Heart right ventricle (tissue), 16 donors: ENCODE measurements around the gene MEOX2. TPM values are rescaled to one million over a fixed set of nuclear protein-coding genes. Genes with fewer than 3 reads are reported as not detected.

Source experiments
- ATAC-seq, 8 donors: fragments of 200-7000 bp; cut with Tn5 transposase; one replicate each; pipeline ENCODE4 v1.9.1; 2020; ENCODE audit warnings: mild to moderate bottlenecking in 8 of 8, moderate library complexity in 8 of 8, moderate number of reproducible peaks in 1 of 8
- DNase-seq, 2 donors: peaks; one replicate each; pipeline ENCODE4 v3.0.0-alpha.2; 2020
- H3K27ac ChIP-seq, 10 donors: fragments of 200-600 bp; sonication (generic) in 2 of 10; one replicate each; pipeline versions ENCODE4 v1.5.0 to v1.8.0; 2020 to 2022; ENCODE audit warnings: mild to moderate bottlenecking in 3 of 10
- H3K27me3 ChIP-seq, 7 donors: fragments of 200-600 bp; one replicate each; pipeline ENCODE4 v1.8.0; 2021 to 2022; ENCODE audit warnings: mild to moderate bottlenecking in 2 of 7
- H3K36me3 ChIP-seq, 9 donors: fragments of 200-600 bp; sonication (generic) in 1 of 9; one replicate each; pipeline versions ENCODE4 v1.5.0 to v1.8.0; 2020 to 2022; ENCODE audit warnings: mild to moderate bottlenecking in 2 of 9
- H3K4me1 ChIP-seq, 9 donors: fragments of 200-600 bp; sonication (generic) in 1 of 9; one replicate each; pipeline versions ENCODE4 v1.5.0 to v1.8.0; 2020 to 2022; ENCODE audit warnings: mild to moderate bottlenecking in 4 of 9
- H3K4me3 ChIP-seq, 10 donors: fragments of 200-600 bp; sonication (generic) in 2 of 10; one replicate each; pipeline versions ENCODE4 v1.5.0 to v1.8.0; 2020 to 2022; ENCODE audit warnings: mild to moderate bottlenecking in 7 of 10, moderate library complexity in 2 of 10
- H3K9me3 ChIP-seq, 11 donors: fragments of 200-600 bp in 10 of 11; sonication (generic) in 2 of 11; one replicate each; pipeline versions ENCODE4 v1.5.0 to v1.8.0; 2013 to 2022; ENCODE audit warnings: mild to moderate bottlenecking in 2 of 11, control low read depth in 1 of 11, moderate library complexity in 1 of 11
- CTCF ChIP-seq, 9 donors: fragments of 200-600 bp; sonication (generic) in 2 of 9; IDR thresholded peaks; one replicate each; pipeline versions ENCODE4 v1.5.0 to v1.8.0; 2021 to 2022; ENCODE audit warnings: antibody characterized with exemption in 9 of 9, mild to moderate bottlenecking in 5 of 9, moderate library complexity in 1 of 9
- WGBS, 2 donors: extraction: QIAGEN DNeasy Blood & Tissue Kit; methylation state at CpG; one replicate each; pipeline ENCODE4 v1.1.7; 2013; ENCODE audit warnings: inconsistent platforms in 1 of 2; 5-methylcytosine and 5-hydroxymethylcytosine counted together
- intact Hi-C, 10 donors: fragments of 100-400 bp; cut with DNase I; formaldehyde crosslinking; loops; one replicate each; pipeline versions ENCODE4 v1.11.1 to v1.14.2; 2022
- polyA plus RNA-seq, 2 donors: library from polyadenylated mRNA; stranded (reverse); fragments of 200-250 nt; gene quantifications; one replicate each; pipeline ENCODE4 v1.2.3, GENCODE V29; 2013
- total RNA-seq, 10 donors: library from RNA; stranded (reverse); fragmentation: NEBNext Ultra II Directional in 3 of 10; extraction: Animal tissue kit (Norgen Biotek cat#: 25700) in 3 of 10; gene quantifications; one replicate each; pipeline versions ENCODE4 v1.2.1 to v1.2.4, GENCODE V29; 2021 to 2023
- donor health status: Arrhythmogenic right ventricular cardiomyopathy.
- donor health status: ischemic (EF 13 %, LVEDD 7.1; RV severe dilation, severe dysfunction).
- donor health status: healthy with polysubstance abuse.
- donor health status: DM: no; HTN: yes; CAD: no.
- donor health status: DM: no; HTN: no; CAD: no.
- donor health status: ischemic (EF 25% LVEDD 6.9; RV normal size, moderate dysfunction).
- donor health status: ischemic (EF 25% LVEDD 5.7; RV mildly dilated, moderate dysfunction).
- donor health status: healthy.
- donor health status: DM: yes; HTN: yes; CAD: no.
- donor health status: Ischemic cardiomyopathy.
- donor health status: ischemic (EF 35%, LVEDD 5.7; RV mildly dilated, moderate dysfunction).
- donor health status: nonischemic (EF 11% LVEDD 7.7; RV severe dilation, severe dysfunction).
- donor health status: DM: yes; HTN: yes; CAD: no.
- donor health status: PGD.
- donor health status: ischemic (EF 29% LVEDD 5.4; RV normal size, mild dysfunction).
- donor health status: nonischemic (EF 23%, LVEDD 6.1; RV moderate dilation, normal function).

The MEOX2 gene
- total and polyA plus RNA-seq, 12 donors = 5.2 to 14.1 (median 7.9) TPM

- ATAC-seq (no peak), DNase-seq (no peak)
- Histone ChIP-seq H3K9me3 (peaks cover 0 to 19% (median 0%) of the 10 kb centered on the region in 11 donors), H3K4me1 (no peaks in the 10 kb centered on the region), H3K36me3 (no peaks in the 10 kb centered on the region), H3K27ac (no peak overlapping the region), H3K27me3 (no peaks in the 10 kb centered on the region), H3K4me3 (no peak overlapping the region)
- intact Hi-C loops = no loop called here
- 39 to 48% methylated on average over 1 of the region's 1 CpG for WGBS, 2 donors
- TF ChIP-seq CTCF (IDR thresholded peaks at IDR 0.05) = no peak
These were observed 84.2 kb downstream of the MEOX2 start for GRCh38 chr7:15602236-15602635.

- ATAC-seq = no peak
- 89 to 93% methylated on average over 1 of the region's 1 CpG for WGBS, 2 donors
These were observed 85.3 kb downstream of the MEOX2 start for GRCh38 chr7:15601175-15601574.

GRCh38 chr7:15600298-15600697, 86.2 kb downstream of the MEOX2 start:
- no peaks in the 10 kb centered on the region for H3K4me1 ChIP-seq
- intact Hi-C loops = no loop called here
- no peak for TF ChIP-seq CTCF (IDR thresholded peaks at IDR 0.05)
- H3K36me3 ChIP-seq = no peaks in the 10 kb centered on the region
- peaks cover 0 to 19% (median 0%) of the 10 kb centered on the region in 11 donors for H3K9me3 ChIP-seq
- no peak overlapping the region for H3K27ac ChIP-seq
- no peak overlapping the region for H3K4me3 ChIP-seq
- H3K27me3 ChIP-seq = no peaks in the 10 kb centered on the region
- no peak for ATAC-seq
- WGBS, 2 donors = 81 to 82% methylated on average over 4 of the region's 4 CpGs
- DNase-seq = no peak

More at GRCh38 chr7:15601175-15601574, 85.3 kb downstream of the MEOX2 start:
- Histone ChIP-seq H3K4me3 (no peak overlapping the region), H3K27ac (no peak overlapping the region), H3K9me3 (peaks cover 0 to 19% (median 0%) of the 10 kb centered on the region in 11 donors), H3K4me1 (no peaks in the 10 kb centered on the region), H3K27me3 (no peaks in the 10 kb centered on the region), H3K36me3 (no peaks in the 10 kb centered on the region)
- DNase-seq = no peak
- no peak for TF ChIP-seq CTCF (IDR thresholded peaks at IDR 0.05)
- intact Hi-C loops = no loop called here

- no peak overlapping the region for H3K4me3 ChIP-seq
- no peaks in the 10 kb centered on the region for H3K27me3 ChIP-seq
- intact Hi-C loops = no loop called here
- H3K4me1 ChIP-seq = no peaks in the 10 kb centered on the region
- H3K36me3 ChIP-seq = no peaks in the 10 kb centered on the region
- DNase-seq (no peak), ATAC-seq (no peak)
- peaks cover 0 to 18% (median 0%) of the 10 kb centered on the region in 11 donors for H3K9me3 ChIP-seq
- no peak for TF ChIP-seq CTCF (IDR thresholded peaks at IDR 0.05)
- 75 to 80% methylated on average over 5 of the region's 5 CpGs for WGBS, 2 donors
- no peak overlapping the region for H3K27ac ChIP-seq
These were observed 92.0 kb downstream of the MEOX2 start for GRCh38 chr7:15594461-15594860.
